ENCODE measurements around the gene TSC22D1.

- no peak for TF ChIP-seq POLR2A (IDR thresholded peaks at IDR 0.05)
- TF ChIP-seq CTCF (IDR thresholded peaks at IDR 0.05) = no peak
Observed at GRCh38 chr13:44523146-44524015, 52.7 kb downstream of the TSC22D1 start.

Measured in Peyer's patch (tissue), 4 donors.